Hepatic stellate cell (primary cell): ENCODE measurements around the gene RAB12.
A peak's percentile ranks its signal among the peaks of the same experiment; 100 is the strongest.
"Not testable (repeated sequence)": the region's sequence is repeated elsewhere in the genome, so short reads cannot be mapped to it uniquely, and the experiment has no call there.

Experiments used
- DNase-seq: peaks from one replicate; pipeline ENCODE4 v3.0.0; 2011; ENCODE audit warnings: low spot score

Gene RAB12

GRCh38 chr18:8647359-8647758 is 38.1 kb downstream of the RAB12 start:
- DNase-seq, result not testable (repeated sequence)

DNA sequence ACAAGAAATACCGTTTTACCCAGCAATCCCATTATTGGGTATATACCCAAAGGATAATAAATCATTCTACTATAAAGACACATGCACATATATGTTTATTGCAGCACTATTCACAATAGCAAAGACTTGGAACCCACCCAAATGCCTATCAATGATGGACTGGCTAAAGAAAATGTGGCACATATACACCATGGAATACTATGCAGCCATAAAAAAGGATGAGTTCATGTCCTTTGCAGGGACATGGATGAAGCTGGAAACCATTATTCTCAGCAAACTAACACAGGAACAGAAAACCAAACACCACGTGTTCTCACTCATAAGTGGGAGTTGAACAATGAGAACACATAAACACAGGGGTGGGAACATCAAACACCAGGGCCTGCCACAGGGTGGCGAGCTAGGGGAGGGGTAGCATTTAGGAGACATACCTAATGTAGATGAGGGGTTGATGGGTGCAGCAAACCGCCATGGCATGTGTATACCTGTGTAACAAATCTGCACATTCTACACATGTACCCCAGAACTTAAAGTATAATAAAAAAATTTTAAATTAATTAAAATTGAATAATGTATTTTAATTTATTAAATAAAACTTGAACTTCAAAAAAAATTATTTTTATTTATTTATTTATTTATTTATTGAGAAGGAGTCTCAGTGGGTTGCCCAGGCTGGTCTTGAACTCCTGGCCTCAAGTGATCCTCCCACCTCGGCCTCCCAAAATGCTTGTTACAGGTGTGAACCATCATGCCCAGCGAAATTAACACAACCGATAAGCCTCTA is 42.4 kb downstream of the RAB12 start:
- not testable (repeated sequence) for DNase-seq

DNA sequence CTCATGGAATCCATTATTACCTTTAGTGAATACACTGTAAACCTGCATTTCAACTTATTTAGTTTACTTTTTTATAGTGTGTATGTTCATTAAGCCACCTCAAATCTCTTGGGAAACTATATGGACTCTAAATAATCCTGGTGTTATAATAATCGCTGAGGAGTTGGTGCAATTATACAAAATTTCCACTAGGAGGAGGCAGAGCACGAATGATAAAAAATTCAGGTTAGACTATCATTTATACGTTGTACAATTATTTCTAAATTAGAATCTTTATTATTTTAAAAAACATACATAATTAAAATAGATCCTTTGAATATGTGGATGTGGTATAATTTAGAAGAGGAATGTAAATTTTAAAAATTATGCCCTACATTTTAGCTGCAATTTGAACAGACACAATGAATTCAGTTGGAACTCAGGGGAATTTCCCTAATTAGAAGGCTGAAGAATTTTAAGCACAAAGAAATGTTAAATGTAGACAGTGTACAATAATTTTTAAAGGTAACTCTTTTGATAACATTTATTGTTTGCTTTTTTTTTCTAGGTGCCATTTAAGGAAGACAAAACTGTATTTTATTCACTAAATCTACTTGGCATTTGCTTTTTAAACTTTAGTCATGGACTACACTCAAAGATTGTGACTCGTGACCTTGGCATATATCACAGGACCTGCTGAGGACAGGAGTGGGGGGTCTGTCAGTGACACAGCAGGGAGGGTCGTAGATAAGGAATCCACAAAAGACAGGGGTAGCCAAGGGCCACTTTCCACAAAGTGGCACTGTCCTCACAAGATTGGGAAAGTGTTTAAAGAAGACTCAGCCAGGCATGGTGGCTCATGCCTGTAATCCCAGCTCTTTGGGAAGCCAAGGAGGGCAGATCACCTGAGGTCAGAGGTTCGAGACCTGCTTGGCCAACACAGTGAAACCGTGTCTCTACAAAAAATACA is 45.5 kb downstream of the RAB12 start:
- DNase-seq, result peak; percentile 35

DNA sequence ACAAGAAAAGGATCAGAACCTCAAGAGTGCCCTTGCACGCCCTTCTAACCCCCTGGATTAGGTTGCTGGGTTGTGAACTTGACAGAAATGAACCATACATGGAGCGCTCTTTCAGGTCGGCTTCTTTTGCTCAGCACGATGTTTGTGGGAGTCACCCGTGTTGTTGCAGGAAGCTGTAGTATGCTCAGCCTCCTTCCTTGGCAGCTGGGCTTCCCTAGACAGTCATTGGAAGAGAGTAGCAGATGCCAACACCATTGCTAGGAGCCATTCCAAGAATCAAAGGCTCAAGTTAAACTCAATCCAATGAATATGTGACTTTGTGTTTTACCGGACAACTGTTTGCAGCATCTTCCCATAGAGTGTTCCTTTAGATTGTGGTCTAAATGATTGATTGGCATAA is 47.0 kb downstream of the RAB12 start:
- no peak for DNase-seq

- DNase-seq, result no peak
These were observed 48.0 kb downstream of the RAB12 start for GRCh38 chr18:8657050-8657820.

DNA sequence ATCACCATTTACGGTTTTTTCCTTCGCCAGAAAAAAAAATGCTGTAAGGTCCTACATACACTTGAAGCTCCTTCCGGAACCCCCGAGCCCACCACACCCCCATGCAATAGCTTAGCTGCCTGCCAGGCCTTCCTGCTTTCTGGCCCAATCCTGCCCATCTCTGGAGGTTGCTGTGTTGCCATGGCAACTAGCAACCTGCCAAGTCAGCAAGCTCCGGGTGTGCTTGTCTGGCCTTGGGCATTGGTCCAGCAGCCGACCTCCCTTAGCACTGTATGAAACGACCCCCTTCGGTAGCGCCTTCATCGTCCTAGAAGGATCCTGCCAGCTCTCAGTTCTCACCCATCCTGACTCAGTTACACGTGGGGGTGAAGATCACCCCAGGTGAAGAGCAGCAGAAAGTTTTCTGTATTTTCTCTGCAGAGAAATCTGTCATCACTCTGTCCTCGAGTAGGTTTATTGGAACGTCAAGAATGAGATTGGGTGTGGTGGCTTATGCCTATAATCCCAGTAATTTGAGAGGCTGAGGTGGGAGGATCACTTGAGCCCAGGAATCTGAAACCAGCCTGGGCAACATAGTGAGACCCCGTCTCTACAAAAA is 48.7 kb downstream of the RAB12 start:
- DNase-seq, result peak; percentile 40

DNA sequence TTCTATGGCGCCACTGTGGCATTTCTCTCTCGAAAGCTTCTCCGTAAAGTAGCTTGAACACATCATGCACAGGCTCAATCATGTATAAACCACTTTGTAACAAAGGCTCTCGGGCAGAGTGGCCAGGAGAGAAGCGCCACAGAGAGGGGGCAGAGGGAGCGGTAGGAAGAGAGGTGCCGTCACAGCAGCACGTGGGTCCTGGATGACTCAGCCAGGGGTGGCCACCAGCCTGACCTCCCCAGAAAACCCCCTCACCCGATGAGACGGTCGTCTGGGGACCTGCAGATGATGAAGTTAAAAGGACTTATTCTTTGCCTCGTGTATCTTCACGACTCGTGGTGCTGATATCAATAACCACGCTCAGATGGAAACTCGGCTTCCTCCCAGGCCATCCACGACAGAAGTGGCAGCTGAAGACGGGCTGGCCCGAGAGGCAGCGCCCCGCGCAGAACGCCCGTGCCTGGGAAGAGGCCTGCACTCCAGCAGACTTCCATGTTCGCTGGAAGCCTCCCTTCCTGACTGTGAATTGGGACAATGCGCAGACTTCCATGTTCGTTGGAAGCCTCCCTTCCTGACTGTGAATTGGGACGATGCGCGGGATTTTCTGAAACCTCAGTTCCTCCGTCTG is 49.7 kb downstream of the RAB12 start:
- no peak for DNase-seq

DNA sequence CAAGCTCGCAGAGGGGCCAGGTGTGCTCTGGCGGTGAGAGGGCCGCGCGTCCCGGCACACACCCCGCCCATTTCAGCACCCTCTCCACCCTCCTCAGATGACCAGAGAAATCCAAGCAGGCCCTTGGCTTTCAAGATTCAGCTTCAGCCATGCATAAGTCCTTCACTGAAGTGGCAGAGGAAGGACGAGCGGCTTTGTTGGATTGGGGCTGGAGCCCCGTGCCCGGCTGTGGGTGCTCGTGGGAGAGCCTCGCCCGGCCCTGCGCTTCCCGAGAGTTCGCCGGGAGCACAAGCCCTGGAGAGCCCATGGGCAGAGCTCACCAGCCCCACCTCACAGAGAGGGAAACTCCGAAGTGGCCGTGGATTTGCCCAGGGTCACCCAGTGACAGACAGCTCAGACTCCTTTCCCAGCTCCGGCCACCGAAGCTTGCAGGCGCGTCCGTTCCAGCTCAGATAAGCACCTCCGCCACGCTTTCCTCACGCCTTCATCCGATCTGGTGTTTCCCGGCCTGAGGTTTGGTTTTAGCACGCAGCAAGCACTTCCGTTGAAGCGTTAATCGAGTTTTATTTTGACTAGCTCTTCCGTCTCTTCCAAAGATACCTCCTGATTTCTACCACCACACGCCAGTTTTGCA is 50.5 kb downstream of the RAB12 start:
- no peak for DNase-seq

DNA sequence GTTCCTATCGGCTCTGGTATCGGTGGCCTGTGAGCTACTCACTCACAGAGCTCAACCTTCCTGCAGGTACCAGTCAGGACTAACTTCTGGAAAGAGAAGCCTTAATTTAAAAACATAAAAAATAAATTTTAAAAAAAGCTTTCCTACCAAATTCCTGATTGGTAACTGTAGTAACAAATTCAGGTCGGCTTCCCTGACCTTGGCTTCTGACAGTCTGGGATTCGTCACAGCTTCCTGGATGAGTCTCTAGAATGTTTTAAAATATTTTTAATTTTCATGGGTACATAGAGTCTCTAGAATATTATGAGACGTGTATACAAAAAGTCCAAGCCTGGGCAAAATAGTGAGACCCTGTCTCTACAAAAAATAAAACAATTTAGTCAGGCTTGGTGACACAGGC is 51.1 kb downstream of the RAB12 start:
- peak; percentile 57 for DNase-seq

GRCh38 chr18:8661754-8662559 is 52.7 kb downstream of the RAB12 start:
- peak; percentile 21 for DNase-seq

DNA sequence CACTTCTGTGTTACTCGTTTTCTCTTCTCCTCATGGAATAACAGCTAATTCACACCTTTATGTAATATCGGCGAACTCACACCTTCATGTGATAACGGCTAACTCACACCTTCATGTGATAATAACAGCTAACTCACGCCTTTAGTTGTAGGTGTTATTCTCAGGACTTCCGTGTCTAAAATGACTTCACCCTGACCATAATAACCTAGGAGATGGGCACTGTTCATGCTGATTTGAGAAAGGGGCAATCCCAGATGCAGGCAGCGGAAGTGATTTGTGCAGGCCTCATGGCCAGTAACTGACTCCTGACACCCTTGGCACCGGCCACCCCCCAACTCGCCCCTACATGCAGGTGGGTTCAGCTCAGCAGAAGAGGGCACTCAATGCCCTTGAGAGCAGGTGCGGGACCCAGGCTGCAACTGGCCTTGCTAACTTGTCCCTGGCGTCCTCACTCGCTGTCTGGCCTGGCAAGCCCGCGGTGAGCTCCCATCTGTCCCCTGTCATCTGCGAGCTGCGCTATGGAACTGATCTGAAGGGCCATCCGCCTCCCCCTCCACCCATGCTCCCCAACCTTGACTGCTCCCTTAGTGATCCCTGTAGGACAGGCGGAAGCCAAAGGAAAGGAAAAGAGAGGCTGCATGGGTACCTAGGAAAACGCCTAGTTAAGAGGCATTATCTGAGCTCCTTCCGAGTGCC is 53.5 kb downstream of the RAB12 start:
- DNase-seq, result no peak

GRCh38 chr18:8667846-8668245 is 58.6 kb downstream of the RAB12 start:
- no peak for DNase-seq

- no peak for DNase-seq
These were observed 59.1 kb downstream of the RAB12 start for GRCh38 chr18:8668381-8668780.

DNA sequence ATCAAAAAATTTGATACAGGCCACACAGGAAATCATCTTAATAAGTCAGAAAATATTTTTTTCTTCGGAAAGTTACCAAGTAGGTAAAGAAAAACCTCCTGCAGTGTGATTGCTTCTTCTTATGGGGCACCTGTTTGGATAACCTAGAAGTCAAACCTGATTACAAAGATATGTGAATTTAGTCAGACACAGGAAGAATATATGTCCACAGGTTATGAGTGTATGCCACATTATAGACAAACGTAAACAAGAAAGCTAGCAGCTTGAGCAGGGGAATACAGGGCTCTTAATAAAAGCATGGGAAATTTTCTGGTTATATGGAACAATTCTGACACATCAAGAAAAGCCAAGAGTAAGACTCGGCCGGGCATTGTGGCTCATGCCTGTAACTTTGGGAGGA is 60.3 kb downstream of the RAB12 start:
- DNase-seq, result no peak

GRCh38 chr18:8673256-8674209 is 64.3 kb downstream of the RAB12 start:
- no peak for DNase-seq

DNA sequence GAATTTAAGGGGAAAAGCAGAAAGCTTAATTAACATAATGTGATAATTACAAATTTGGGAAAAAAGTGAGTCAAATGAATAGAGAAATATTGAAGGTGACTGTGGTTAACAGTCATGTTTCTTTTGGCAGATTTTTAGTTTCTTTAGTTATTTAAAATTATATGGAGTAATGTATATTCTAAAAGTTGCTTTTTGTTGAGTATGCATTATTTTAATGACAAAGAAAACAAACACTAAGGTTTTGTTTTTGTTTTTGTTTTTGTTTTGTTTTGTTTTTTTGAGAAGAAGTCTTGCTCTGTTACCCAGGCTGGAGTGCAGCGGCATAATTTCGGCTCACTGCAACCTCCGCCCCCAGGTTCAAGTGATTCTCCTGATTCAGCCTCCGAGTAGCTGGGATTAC is 65.8 kb downstream of the RAB12 start:
- no peak for DNase-seq

GRCh38 chr18:8681196-8681595 is 72.0 kb downstream of the RAB12 start:
- DNase-seq, result no peak

DNA sequence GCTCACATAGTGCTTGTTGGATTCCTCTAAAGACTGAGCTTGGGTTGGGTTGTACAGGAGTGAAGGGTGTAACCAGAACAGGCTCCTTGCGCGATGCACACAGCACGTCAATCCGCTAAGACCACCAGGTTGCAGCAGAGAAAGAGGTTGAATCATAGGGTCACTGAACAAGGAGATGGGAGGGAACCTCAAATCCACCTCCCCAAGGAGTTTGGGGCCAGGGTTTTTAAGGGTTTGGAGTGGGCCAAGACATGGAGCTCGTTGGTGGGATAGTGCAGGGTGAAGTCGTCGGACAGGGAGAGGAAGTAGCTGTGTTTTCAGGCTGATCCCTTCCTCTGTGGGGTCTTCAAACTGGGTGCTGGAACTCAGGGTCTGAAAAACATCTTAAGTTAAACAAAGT is 75.3 kb downstream of the RAB12 start:
- no peak for DNase-seq
